HEK293 (cell line): ENCODE measurements around the gene CROT.

Source experiments
- CTCF ChIA-PET: fragments of 350-600 bp; formaldehyde crosslinking; extraction: SDS; loops from one replicate; lab custom pipeline; 2021; ENCODE audit warnings: antibody characterized with exemption; lab: Yijun Ruan, JAX
- POLR2A ChIA-PET: fragments of 300-600 bp; formaldehyde crosslinking; extraction: SDS; loops from one replicate; lab custom pipeline; 2020; ENCODE audit warnings: antibody characterized with exemption, inconsistent platforms; lab: Yijun Ruan, JAX
- H3K27ac ChIP-seq: fragments of 200-500 bp; sonication (Bioruptor generic); 2 replicates; pipeline ENCODE4 v1.5.1; 2014; ENCODE audit warnings: low read depth, low read length, control low read depth, inconsistent platforms; ENCODE audit errors: extremely low read depth
- H3K36me3 ChIP-seq, 2 experiments: fragments of 200-500 bp in 1 of 2; sonication (Bioruptor generic) in 1 of 2; 1 replicate in 1 of 2; 2 replicates in 1 of 2; pipeline ENCODE4 v1.5.1; 2014 to 2017; ENCODE audit warnings: inconsistent platforms in 2 of 2, low read length in 2 of 2; ENCODE audit not compliant: control insufficient read depth in 2 of 2, insufficient read depth in 1 of 2
- H3K4me1 ChIP-seq: fragments of 200-500 bp; sonication (Bioruptor generic); 2 replicates; pipeline ENCODE4 v1.5.1; 2014; ENCODE audit warnings: mild to moderate bottlenecking, low read length, inconsistent platforms; ENCODE audit not compliant: control insufficient read depth, insufficient read depth
- H3K4me3 ChIP-seq: 2 replicates; pipeline ENCODE4 v1.5.1; 2011; ENCODE audit warnings: low read depth, mild to moderate bottlenecking, control low read depth, low read length, moderate library complexity
- H3K9me3 ChIP-seq: fragments of 200-500 bp; sonication (Bioruptor generic); 2 replicates; pipeline ENCODE4 v1.5.1; 2014; ENCODE audit warnings: low read depth, low read length, inconsistent platforms; ENCODE audit not compliant: control insufficient read depth, insufficient read depth
- FEZF1 ChIP-seq: fragments of 450-650 bp; formaldehyde crosslinking; IDR thresholded peaks from 2 replicates; pipeline ENCODE4 v1.5.1; 2016; ENCODE audit warnings: missing biosample characterization, missing genetic modification characterization
- HOXD13 ChIP-seq: sonication (generic); formaldehyde crosslinking; IDR thresholded peaks from 2 replicates; pipeline ENCODE4 v1.8.0; 2022; ENCODE audit warnings: missing genetic modification reagents, borderline replicate concordance
- KLF10 ChIP-seq: fragments of 450-650 bp; IDR thresholded peaks from 2 replicates; pipeline ENCODE4 v1.5.1; 2018; ENCODE audit warnings: missing biosample characterization, mild to moderate bottlenecking, missing genetic modification characterization
- KLF7 ChIP-seq: fragments of 450-650 bp; formaldehyde crosslinking; IDR thresholded peaks from 2 replicates; pipeline ENCODE4 v1.5.1; 2016; ENCODE audit warnings: missing biosample characterization, missing genetic modification characterization, borderline replicate concordance
- MYNN ChIP-seq: fragments of 450-650 bp; formaldehyde crosslinking; IDR thresholded peaks from 2 replicates; pipeline ENCODE4 v1.5.1; 2016; ENCODE audit warnings: missing biosample characterization, missing genetic modification characterization, borderline replicate concordance
- PBX3 ChIP-seq: sonication (generic); formaldehyde crosslinking; IDR thresholded peaks from 2 replicates; pipeline ENCODE4 v1.8.1; 2022; ENCODE audit warnings: mild to moderate bottlenecking, moderate library complexity, missing genetic modification reagents
- REST ChIP-seq: fragments of 450-650 bp; formaldehyde crosslinking; IDR thresholded peaks from 2 replicates; pipeline ENCODE4 v1.5.1; 2016; ENCODE audit warnings: missing biosample characterization, missing genetic modification characterization
- SCRT1 ChIP-seq: fragments of 450-650 bp; formaldehyde crosslinking; IDR thresholded peaks from 2 replicates; pipeline ENCODE4 v1.5.1; 2016; ENCODE audit warnings: missing biosample characterization, missing genetic modification characterization, borderline replicate concordance
- SCRT2 ChIP-seq: fragments of 450-650 bp; formaldehyde crosslinking; IDR thresholded peaks from 2 replicates; pipeline ENCODE4 v1.5.1; 2016; ENCODE audit warnings: missing biosample characterization, missing genetic modification characterization
- SETDB1 ChIP-seq: IDR thresholded peaks from one replicate; pipeline ENCODE4 v1.6.1; 2017; ENCODE audit warnings: mild to moderate bottlenecking, low read length, moderate library complexity, mixed read lengths; ENCODE audit not compliant: insufficient read length
- SP2 ChIP-seq: fragments of 450-650 bp; formaldehyde crosslinking; IDR thresholded peaks from 2 replicates; pipeline ENCODE4 v1.5.1; 2016; ENCODE audit warnings: missing biosample characterization, missing genetic modification characterization
- SP3 ChIP-seq: fragments of 450-650 bp; formaldehyde crosslinking; IDR thresholded peaks from 2 replicates; pipeline ENCODE4 v1.5.1; 2016; ENCODE audit warnings: missing biosample characterization, missing genetic modification characterization
- YY1 ChIP-seq: fragments of 450-650 bp; formaldehyde crosslinking; IDR thresholded peaks from 2 replicates; pipeline ENCODE4 v1.5.1; 2018; ENCODE audit warnings: missing biosample characterization, missing genetic modification characterization
- ZBTB26 ChIP-seq: fragments of 450-650 bp; formaldehyde crosslinking; optimal IDR thresholded peaks from 2 replicates; pipeline ENCODE3; 2016; ENCODE audit warnings: missing biosample characterization, mild to moderate bottlenecking, missing genetic modification characterization
- ZFP3 ChIP-seq: fragments of 450-650 bp; formaldehyde crosslinking; IDR thresholded peaks from 2 replicates; pipeline ENCODE4 v1.5.1; 2016; ENCODE audit warnings: low read depth, missing biosample characterization, missing genetic modification characterization
- ZNF121 ChIP-seq: fragments of 450-650 bp; formaldehyde crosslinking; IDR thresholded peaks from 2 replicates; pipeline ENCODE4 v1.5.1; 2016; ENCODE audit warnings: missing biosample characterization, missing genetic modification characterization
- ZNF140 ChIP-seq: fragments of 450-650 bp; formaldehyde crosslinking; IDR thresholded peaks from 2 replicates; pipeline ENCODE4 v1.5.1; 2016; ENCODE audit warnings: missing biosample characterization, missing genetic modification characterization
- ZNF148 ChIP-seq: fragments of 450-650 bp; formaldehyde crosslinking; IDR thresholded peaks from 2 replicates; pipeline ENCODE4 v1.5.0; 2017; ENCODE audit warnings: missing biosample characterization, missing genetic modification characterization, borderline replicate concordance
- ZNF202 ChIP-seq: fragments of 450-650 bp; formaldehyde crosslinking; IDR thresholded peaks from 2 replicates; pipeline ENCODE4 v1.5.1; 2016; ENCODE audit warnings: missing biosample characterization, missing genetic modification characterization, borderline replicate concordance
- ZNF248 ChIP-seq: fragments of 450-650 bp; formaldehyde crosslinking; IDR thresholded peaks from 2 replicates; pipeline ENCODE4 v1.5.1; 2017; ENCODE audit warnings: missing biosample characterization, missing genetic modification characterization
- ZNF292 ChIP-seq: fragments of 450-650 bp; formaldehyde crosslinking; IDR thresholded peaks from 2 replicates; pipeline ENCODE4 v1.5.1; 2016; ENCODE audit warnings: low read depth, missing biosample characterization, missing genetic modification characterization, borderline replicate concordance
- ZNF341 ChIP-seq: fragments of 450-650 bp; formaldehyde crosslinking; IDR thresholded peaks from 2 replicates; pipeline ENCODE4; 2016; ENCODE audit warnings: low read depth, missing biosample characterization, missing genetic modification characterization
- ZNF404 ChIP-seq: fragments of 450-650 bp; formaldehyde crosslinking; IDR thresholded peaks from 2 replicates; pipeline ENCODE4 v1.5.1; 2017; ENCODE audit warnings: missing biosample characterization, missing genetic modification characterization
- ZNF416 ChIP-seq: fragments of 450-650 bp; formaldehyde crosslinking; IDR thresholded peaks from 2 replicates; pipeline ENCODE4 v1.5.1; 2016; ENCODE audit warnings: missing biosample characterization, missing genetic modification characterization
- ZNF555 ChIP-seq: fragments of 450-650 bp; formaldehyde crosslinking; conservative IDR thresholded peaks from 2 replicates; pipeline ENCODE4 v1.5.1; 2017; ENCODE audit warnings: missing biosample characterization, mild to moderate bottlenecking, missing genetic modification characterization, inconsistent platforms
- ZNF560 ChIP-seq: fragments of 450-650 bp; formaldehyde crosslinking; IDR thresholded peaks from 2 replicates; pipeline ENCODE4 v1.5.1; 2017; ENCODE audit warnings: missing biosample characterization, missing genetic modification characterization, borderline replicate concordance
- ZNF571 ChIP-seq: fragments of 450-650 bp; formaldehyde crosslinking; IDR thresholded peaks from 2 replicates; pipeline ENCODE4 v1.5.0; 2017; ENCODE audit warnings: missing biosample characterization, missing genetic modification characterization
- ZNF580 ChIP-seq: fragments of 450-650 bp; formaldehyde crosslinking; IDR thresholded peaks from 2 replicates; pipeline ENCODE4 v1.5.1; 2016; ENCODE audit warnings: missing biosample characterization, missing genetic modification characterization
- ZNF596 ChIP-seq: fragments of 450-650 bp; IDR thresholded peaks from 2 replicates; pipeline ENCODE4 v1.5.0; 2018; ENCODE audit warnings: missing biosample characterization, mild to moderate bottlenecking, missing genetic modification characterization, moderate library complexity

Gene CROT

GRCh38 chr7:87345166-87345927 lies at the start of gene CROT:
Gene CROT, plus strand, starts transcription at chr7:87345664. Its CDS starts 3,405 bp downstream, at chr7:87349069.
- peak within 1 kb of the TSS; percentile 80 for H3K4me3 ChIP-seq
- ChIA-PET POLR2A (interaction anchor here (0.9 to 1.7 kb wide), 12 partner anchors 9 to 589 kb away, joined by 3 to 8 read pairs (median 4); partner anchors contain the start of genes ABCB1, ADAM22, DBF4 and DMTF1), CTCF (interaction anchor here (0.7 to 1.0 kb wide), 3 partner anchors 18 to 73 kb away, joined by 3 read pairs; no protein-coding TSS in a partner anchor)
- peaks cover 9% of the 10 kb centered on the region; the same call in 1 of the 2 replicates for H3K4me1 ChIP-seq
- H3K36me3 ChIP-seq, result peaks cover 8 to 31% of the 10 kb centered on the region in 2 experiments; a peak in 2 of 3 replicates
- no peaks in the 10 kb centered on the region for H3K9me3 ChIP-seq
- peak within 1 kb of the TSS; percentile 82 for H3K27ac ChIP-seq
- TF ChIP-seq ZNF248 (tag by site-specific recombination) (no peak), FEZF1 (tag by site-specific recombination) (no peak; the same call in 1 of the 2 replicates), PBX3 (CRISPR knock-in tag) (no peak; the same call in 1 of the 2 replicates), ZFP3 (tag by site-specific recombination) (no peak), ZNF571 (tag by site-specific recombination) (no peak), ZNF416 (tag by site-specific recombination) (no peak), ZNF202 (no peak), ZNF596 (tag by site-specific recombination) (no peak), ZNF580 (tag by site-specific recombination) (no peak), HOXD13 (CRISPR knock-in tag) (no peak), ZNF121 (tag by site-specific recombination) (no peak), ZNF555 (tag by site-specific recombination) (no peak), REST (tag by site-specific recombination) (no peak), SETDB1 (no peak), SCRT1 (tag by site-specific recombination) (no peak), ZNF341 (tag by site-specific recombination) (peak; percentile 80), SP3 (tag by site-specific recombination) (peak; percentile 78), ZNF148 (tag by site-specific recombination) (no peak), ZNF292 (tag by site-specific recombination) (no peak), KLF10 (tag by site-specific recombination) (no peak), SP2 (tag by site-specific recombination) (peak; percentile 91), ZNF560 (tag by site-specific recombination) (no peak), ZBTB26 (peak; percentile 73), YY1 (tag by site-specific recombination) (no peak), MYNN (tag by site-specific recombination) (no peak), ZNF404 (tag by site-specific recombination) (no peak), ZNF140 (no peak), KLF7 (tag by site-specific recombination) (no peak), SCRT2 (tag by site-specific recombination) (no peak)
